Endothelial cell of umbilical vein (primary cell): Measurements from ENCODE around the gene PLXNA1. TPM values are rescaled to one million over a fixed set of nuclear protein-coding genes. Genes with fewer than 3 reads are reported as not detected.

Experiments
- BruUV-seq: library from RNA; stranded (reverse); fragments of 400-500 nt; replicated peaks from 2 replicates; lab custom pipeline; 2021; lab: Mats Ljungman, UMichigan
- CTCF ChIA-PET: fragments of 300-600, 350-600 bp; sonication (Branson Sonifier 250); formaldehyde crosslinking; loops from one replicate; lab custom pipeline; 2021; ENCODE audit warnings: antibody characterized with exemption, inconsistent platforms; lab: Charles Lee
- POLR2A ChIA-PET: fragments of 300-600, 350-600 bp; sonication (Branson Sonifier 250); formaldehyde crosslinking; loops from one replicate; lab custom pipeline; 2021; ENCODE audit warnings: antibody characterized with exemption, inconsistent platforms; lab: Charles Lee
- DNase-seq: peaks from one replicate; pipeline ENCODE4 v3.0.0-alpha.2; 2011; ENCODE audit warnings: low read depth, low spot score
- FAIRE-seq: peaks from 2 replicates; lab custom pipeline; 2011; peaks lifted over from hg19 to GRCh38; lab: Jason Lieb, UNC
- H2AFZ ChIP-seq: 2 replicates; pipeline ENCODE4 v1.6.0; 2012; ENCODE audit warnings: low read depth, low read length, control low read depth, inconsistent platforms
- H3K27ac ChIP-seq: 2 replicates; pipeline ENCODE4 v1.5.1; 2011; ENCODE audit warnings: low read depth, mild to moderate bottlenecking, control low read depth, low read length, moderate library complexity; ENCODE audit not compliant: insufficient read depth
- H3K27me3 ChIP-seq, 2 experiments: 2 replicates each; pipeline versions ENCODE4 v1.6.0 to v1.6.1; 2011; ENCODE audit warnings: low read length in 2 of 2, mixed read lengths in 1 of 2; ENCODE audit not compliant: control insufficient read depth in 2 of 2, insufficient read depth in 2 of 2
- H3K36me3 ChIP-seq, 2 experiments: 2 replicates in 1 of 2; 3 replicates in 1 of 2; pipeline ENCODE4 v1.5.1; 2011; ENCODE audit warnings: low read length in 2 of 2, mild to moderate bottlenecking in 1 of 2, moderate library complexity in 1 of 2; ENCODE audit not compliant: control insufficient read depth in 2 of 2, insufficient read depth in 2 of 2; ENCODE audit errors: extremely low read depth in 1 of 2
- H3K4me1 ChIP-seq: 3 replicates; pipeline ENCODE4 v1.5.1; 2011; ENCODE audit warnings: mild to moderate bottlenecking, low read length; ENCODE audit not compliant: control insufficient read depth, insufficient read depth; ENCODE audit errors: extremely low read depth
- H3K4me2 ChIP-seq: 2 replicates; pipeline ENCODE4 v1.6.1; 2011; ENCODE audit warnings: low read length, control low read depth, mixed read lengths; ENCODE audit not compliant: insufficient read depth
- H3K4me3 ChIP-seq, 3 experiments: fragments of 200-600 bp in 1 of 3; sonication (generic), shearing (Covaris generic) in 1 of 3; replicated peaks in 1 of 3; 2 replicates each; pipeline ENCODE4 v1.5.1; 2011 to 2016; ENCODE audit warnings: control low read depth in 3 of 3, low read length in 3 of 3, mild to moderate bottlenecking in 2 of 3, inconsistent platforms in 1 of 3, low read depth in 1 of 3, moderate library complexity in 1 of 3; ENCODE audit not compliant: insufficient read depth in 1 of 3
- H3K79me2 ChIP-seq: 2 replicates; pipeline ENCODE4 v1.6.0; 2012; ENCODE audit warnings: low read length, inconsistent platforms; ENCODE audit not compliant: control insufficient read depth, insufficient read depth
- H3K9ac ChIP-seq: replicated peaks from 2 replicates; pipeline ENCODE3; 2011; ENCODE audit warnings: low read length, control low read depth; ENCODE audit not compliant: insufficient read depth; ENCODE audit errors: extremely low read depth
- H3K9me1 ChIP-seq: replicated peaks from 3 replicates; pipeline ENCODE4 v1.6.0; 2011; ENCODE audit warnings: mild to moderate bottlenecking, low read length; ENCODE audit not compliant: control insufficient read depth, insufficient read depth; ENCODE audit errors: extremely low read depth
- H3K9me3 ChIP-seq: replicated peaks from 2 replicates; pipeline ENCODE4 v1.5.1; 2012; ENCODE audit warnings: low read length, inconsistent platforms; ENCODE audit not compliant: control insufficient read depth, insufficient read depth
- H4K20me1 ChIP-seq: replicated peaks from 2 replicates; pipeline ENCODE3; 2011; ENCODE audit warnings: mild to moderate bottlenecking, low read length; ENCODE audit not compliant: control insufficient read depth, insufficient read depth; ENCODE audit errors: extremely low read depth
- CTCF ChIP-seq, 2 donors: IDR thresholded peaks; 1 replicate in 1 of 2; 2 replicates in 1 of 2; pipeline ENCODE4 v1.5.1; 2011; ENCODE audit warnings: low read length in 2 of 2, mild to moderate bottlenecking in 2 of 2, moderate library complexity in 2 of 2, control low read depth in 1 of 2, inconsistent platforms in 1 of 2, low read depth in 1 of 2; ENCODE audit not compliant: insufficient read depth in 1 of 2; ENCODE audit errors: extremely low read depth in 1 of 2
- EZH2 ChIP-seq: IDR thresholded peaks from 2 replicates; pipeline ENCODE4 v1.6.1; 2012; ENCODE audit warnings: borderline replicate concordance, low read depth, mild to moderate bottlenecking, moderate library complexity, low read length, inconsistent platforms; ENCODE audit not compliant: severe bottlenecking
- FOS ChIP-seq: IDR thresholded peaks from 2 replicates; pipeline ENCODE4 v1.6.1; 2011; ENCODE audit warnings: mild to moderate bottlenecking, low read length, moderate library complexity, borderline replicate concordance; ENCODE audit not compliant: insufficient read depth
- GATA2 ChIP-seq: IDR thresholded peaks from 2 replicates; pipeline ENCODE4 v1.7.0; 2011; ENCODE audit warnings: low read depth, mild to moderate bottlenecking, moderate library complexity, mixed read lengths, low read length; ENCODE audit not compliant: insufficient read length, insufficient read depth
- JUN ChIP-seq: IDR thresholded peaks from 2 replicates; pipeline ENCODE4 v1.6.1; 2011; ENCODE audit warnings: borderline replicate concordance, low read depth; ENCODE audit not compliant: insufficient read length, insufficient read depth
- MAX ChIP-seq: IDR thresholded peaks from 2 replicates; pipeline ENCODE4 v1.6.1; 2011; ENCODE audit not compliant: insufficient read depth, insufficient read length
- MYC ChIP-seq: IDR thresholded peaks from one replicate; pipeline ENCODE4 v1.6.1; 2011; ENCODE audit warnings: mild to moderate bottlenecking, low read depth, low read length
- POLR2A ChIP-seq: IDR thresholded peaks from 2 replicates; pipeline ENCODE4 v1.6.1; 2012; ENCODE audit warnings: low read depth, mild to moderate bottlenecking, control low read depth, low read length
- POLR2AphosphoS5 ChIP-seq: IDR thresholded peaks from 2 replicates; pipeline ENCODE4 v1.6.1; 2012; ENCODE audit warnings: low read depth, mild to moderate bottlenecking, control low read depth, low read length, moderate library complexity; ENCODE audit not compliant: insufficient read depth
- dilution Hi-C: fragments of 300-500 bp; cut with MboI; formaldehyde crosslinking; loops from one replicate; pipeline ENCODE4 v1.15.0; 2019; ENCODE audit warnings: low sequenced_read_pairs; ENCODE audit not compliant: extremely low pct_ligation_motif_present
- intact Hi-C: fragments of 100-400 bp; cut with micrococcal nuclease; formaldehyde crosslinking; loops from one replicate; pipeline ENCODE4 v1.10.0; 2022
- polyA plus RNA-seq, 4 experiments: library from polyadenylated mRNA; depleted of rRNA in 3 of 4; stranded (reverse) in 3 of 4; unstranded in 1 of 4; fragments of >200 nt; gene quantifications; 2 replicates each; pipeline versions ENCODE4 v1.2.1 to v1.2.3, GENCODE V29; 2011 to 2012; ENCODE audit warnings: missing spikeins in 1 of 4
- total RNA-seq: library from RNA; stranded (reverse); gene quantifications from 2 replicates; pipeline ENCODE4 v1.2.3, GENCODE V29; 2021

PLXNA1 gene
- total and polyA plus RNA-seq, 2 donors (not counting 3 experiments of a cell fraction or from before 2014, with no cell fraction given), result 14.1 to 18.4 TPM

- no TSS peak for BruUV-seq
- FAIRE-seq, result no peak
- H3K27me3 ChIP-seq, result no peaks in the 10 kb centered on the region
- H3K36me3 ChIP-seq, result no peaks in the 10 kb centered on the region
- H3K9me1 ChIP-seq, result no peaks in the 10 kb centered on the region
- intact Hi-C loops (no loop called here), dilution Hi-C loops (no loop called here)
- no peak overlapping the region for H3K27ac ChIP-seq
- ChIA-PET POLR2A (no interaction called here), CTCF (no interaction called here)
- TF ChIP-seq JUN, result no peak
- TF ChIP-seq POLR2AphosphoS5, result no peak
- TF ChIP-seq EZH2, result no peak
- no peak for TF ChIP-seq MYC
- TF ChIP-seq MAX, result no peak
- no peak for TF ChIP-seq POLR2A
- TF ChIP-seq CTCF (IDR thresholded peaks at IDR 0.05; ENCODE audit: extremely low read depth in 1 of 2, insufficient read depth in 1 of 2, low read depth in 1 of 2, low read length in 2 of 2), result no peak
- TF ChIP-seq FOS, result no peak
- no peak for TF ChIP-seq GATA2
- H3K4me3 ChIP-seq, result no peak overlapping the region
- H3K79me2 ChIP-seq, result no peaks in the 10 kb centered on the region
- no peak overlapping the region for H3K4me2 ChIP-seq
- no peak for DNase-seq
- H4K20me1 ChIP-seq, result no peaks in the 10 kb centered on the region
- H3K9me3 ChIP-seq, result no peaks in the 10 kb centered on the region
- no peak overlapping the region for H3K9ac ChIP-seq
- no peak overlapping the region for H2AFZ ChIP-seq
- no peaks in the 10 kb centered on the region for H3K4me1 ChIP-seq
Observed at GRCh38 chr3:127031845-127032244, 48.9 kb downstream of the PLXNA1 start.
